ENCODE measurements around the gene SLC6A13.

SLC6A13 gene

DNA sequence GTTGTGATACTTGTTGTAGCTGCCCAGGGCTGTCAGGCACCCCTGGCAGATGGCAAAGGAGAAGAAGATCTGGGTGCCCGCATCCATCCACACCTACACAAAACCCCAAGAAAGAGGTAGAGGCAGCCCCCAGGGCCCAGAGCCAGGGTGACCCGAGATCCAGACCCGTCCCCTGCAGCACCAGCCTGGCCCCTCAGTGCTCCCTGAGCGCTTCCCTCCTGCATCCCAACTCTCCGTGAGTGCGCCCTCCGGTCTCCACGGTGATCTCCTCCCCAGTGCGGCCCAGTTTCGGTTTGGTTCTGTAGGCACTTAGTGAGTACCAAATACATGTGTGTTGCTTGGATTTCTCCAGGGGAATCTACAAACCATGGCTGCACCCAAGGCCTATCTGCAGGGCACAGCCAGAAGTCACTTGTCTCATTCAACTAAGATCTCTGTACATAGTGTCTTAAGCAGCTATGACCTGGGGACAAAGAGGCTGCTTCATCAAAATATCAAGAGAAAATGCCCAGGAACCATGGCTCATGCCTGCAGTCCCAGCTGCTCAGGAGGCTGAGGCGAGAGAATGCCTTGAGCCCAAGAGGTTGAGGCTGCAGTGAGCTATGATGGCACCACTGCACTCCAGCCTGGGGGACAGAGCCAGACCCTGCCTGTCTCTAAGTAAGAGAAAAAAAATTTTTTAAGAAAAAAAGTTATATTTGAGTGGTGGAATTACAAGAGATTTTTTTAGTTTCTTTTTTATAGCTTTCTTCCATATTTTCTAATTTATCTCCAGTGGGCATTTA, 64.5 kb downstream of the SLC6A13 start:
- peaks cover 7% of the 10 kb centered on the region for H3K9me3 Mint-ChIP-seq
- no peak overlapping the region for H3K27ac Mint-ChIP-seq
- peaks cover 45% of the 10 kb centered on the region for H3K4me1 Mint-ChIP-seq
- H3K27me3 Mint-ChIP-seq (ENCODE audit: low read depth, poor library complexity): peaks cover 83% of the 10 kb centered on the region
- H3K36me3 Mint-ChIP-seq (ENCODE audit: low read depth): no peaks in the 10 kb centered on the region
- H3K4me3 Mint-ChIP-seq: no peak overlapping the region
- DNase-seq: no peak
- TF ChIP-seq, protein P1, sequence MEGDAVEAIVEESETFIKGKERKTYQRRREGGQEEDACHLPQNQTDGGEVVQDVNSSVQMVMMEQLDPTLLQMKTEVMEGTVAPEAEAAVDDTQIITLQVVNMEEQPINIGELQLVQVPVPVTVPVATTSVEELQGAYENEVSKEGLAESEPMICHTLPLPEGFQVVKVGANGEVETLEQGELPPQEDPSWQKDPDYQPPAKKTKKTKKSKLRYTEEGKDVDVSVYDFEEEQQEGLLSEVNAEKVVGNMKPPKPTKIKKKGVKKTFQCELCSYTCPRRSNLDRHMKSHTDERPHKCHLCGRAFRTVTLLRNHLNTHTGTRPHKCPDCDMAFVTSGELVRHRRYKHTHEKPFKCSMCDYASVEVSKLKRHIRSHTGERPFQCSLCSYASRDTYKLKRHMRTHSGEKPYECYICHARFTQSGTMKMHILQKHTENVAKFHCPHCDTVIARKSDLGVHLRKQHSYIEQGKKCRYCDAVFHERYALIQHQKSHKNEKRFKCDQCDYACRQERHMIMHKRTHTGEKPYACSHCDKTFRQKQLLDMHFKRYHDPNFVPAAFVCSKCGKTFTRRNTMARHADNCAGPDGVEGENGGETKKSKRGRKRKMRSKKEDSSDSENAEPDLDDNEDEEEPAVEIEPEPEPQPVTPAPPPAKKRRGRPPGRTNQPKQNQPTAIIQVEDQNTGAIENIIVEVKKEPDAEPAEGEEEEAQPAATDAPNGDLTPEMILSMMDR (IDR thresholded peaks at IDR 0.05): no peak

DNA sequence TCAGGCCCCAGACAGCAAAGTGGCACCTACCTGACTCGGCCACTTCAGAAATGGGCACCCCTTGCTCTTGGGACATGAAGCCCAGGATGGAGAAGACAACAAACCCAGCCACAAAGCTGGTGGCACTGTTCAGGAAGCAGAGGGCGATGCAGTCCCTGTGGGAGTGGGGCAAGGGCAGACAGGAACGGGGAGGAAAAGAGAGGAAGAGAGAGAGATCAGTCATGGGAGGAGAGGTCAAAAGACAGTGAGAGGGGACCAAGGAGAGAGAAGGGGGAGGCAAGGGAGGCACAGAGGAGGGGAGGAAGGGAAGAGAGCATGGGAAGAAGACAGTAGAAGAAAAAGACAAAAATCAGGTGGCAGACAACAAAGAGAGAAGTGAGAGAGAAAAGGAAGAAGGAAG, 65.3 kb downstream of the SLC6A13 start:
- H3K9me3 Mint-ChIP-seq: peaks cover 3% of the 10 kb centered on the region
- TF ChIP-seq, protein P1 (IDR thresholded peaks at IDR 0.05): no peak
- H3K27me3 Mint-ChIP-seq (ENCODE audit: low read depth, poor library complexity): peaks cover 78% of the 10 kb centered on the region
- H3K4me1 Mint-ChIP-seq: peaks cover 47% of the 10 kb centered on the region
- no peak overlapping the region for H3K4me3 Mint-ChIP-seq
- H3K27ac Mint-ChIP-seq: no peak overlapping the region
- H3K36me3 Mint-ChIP-seq (ENCODE audit: low read depth): no peaks in the 10 kb centered on the region
- no peak for DNase-seq

DNA sequence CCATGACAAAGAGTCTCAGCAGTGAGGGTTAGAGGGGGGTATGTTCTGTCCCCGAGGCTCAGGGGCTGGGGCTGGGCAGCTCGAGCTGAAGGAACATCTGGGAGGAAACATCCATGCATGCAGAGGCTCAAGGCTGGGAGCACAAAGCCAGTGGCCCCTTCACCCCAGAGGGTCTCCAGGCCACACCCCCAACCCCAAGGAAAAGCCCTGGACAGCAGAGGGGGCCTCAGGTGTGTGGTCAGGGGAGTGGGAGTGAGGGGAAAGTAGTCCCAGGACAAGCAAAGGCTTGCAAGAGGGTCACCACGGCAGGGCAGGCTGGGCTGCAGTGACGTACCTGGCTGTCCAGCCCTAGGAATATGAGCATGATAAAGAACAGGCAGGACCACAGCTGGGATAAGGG, 66.2 kb downstream of the SLC6A13 start:
- H3K4me3 Mint-ChIP-seq: no peak overlapping the region
- peaks cover 44% of the 10 kb centered on the region for H3K4me1 Mint-ChIP-seq
- H3K27ac Mint-ChIP-seq: no peak overlapping the region
- TF ChIP-seq, protein P1 (IDR thresholded peaks at IDR 0.05): no peak
- peaks cover 3% of the 10 kb centered on the region for H3K9me3 Mint-ChIP-seq
- H3K36me3 Mint-ChIP-seq (ENCODE audit: low read depth): no peaks in the 10 kb centered on the region
- no peak for DNase-seq
- peaks cover 76% of the 10 kb centered on the region for H3K27me3 Mint-ChIP-seq (ENCODE audit: low read depth, poor library complexity)

DNA sequence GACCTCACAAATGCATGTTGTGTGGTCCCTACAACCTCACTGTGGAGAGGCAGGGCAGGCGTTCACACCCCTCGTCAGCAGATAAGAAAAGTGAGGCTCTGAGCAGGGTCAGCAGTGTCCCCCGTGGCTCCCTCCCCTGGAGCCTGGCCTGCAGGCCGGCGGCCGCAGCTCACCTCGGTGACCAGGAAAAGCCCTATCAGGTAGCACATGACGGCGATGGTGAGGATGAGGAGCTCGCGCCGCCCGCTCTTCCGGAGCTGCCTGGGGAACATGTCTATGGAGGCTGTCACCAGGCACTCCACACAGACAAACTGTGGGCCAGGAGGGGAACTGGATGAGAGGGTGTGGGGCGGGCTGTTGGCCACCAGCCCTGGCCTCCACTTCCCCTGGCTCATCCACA, 66.7 kb downstream of the SLC6A13 start:
- no peaks in the 10 kb centered on the region for H3K36me3 Mint-ChIP-seq (ENCODE audit: low read depth)
- TF ChIP-seq, protein P1 (IDR thresholded peaks at IDR 0.05): no peak
- no peak overlapping the region for H3K27ac Mint-ChIP-seq
- H3K4me3 Mint-ChIP-seq: no peak overlapping the region
- DNase-seq: no peak
- peaks cover 76% of the 10 kb centered on the region for H3K27me3 Mint-ChIP-seq (ENCODE audit: low read depth, poor library complexity)
- H3K4me1 Mint-ChIP-seq: peaks cover 41% of the 10 kb centered on the region
- peaks cover 3% of the 10 kb centered on the region for H3K9me3 Mint-ChIP-seq

DNA sequence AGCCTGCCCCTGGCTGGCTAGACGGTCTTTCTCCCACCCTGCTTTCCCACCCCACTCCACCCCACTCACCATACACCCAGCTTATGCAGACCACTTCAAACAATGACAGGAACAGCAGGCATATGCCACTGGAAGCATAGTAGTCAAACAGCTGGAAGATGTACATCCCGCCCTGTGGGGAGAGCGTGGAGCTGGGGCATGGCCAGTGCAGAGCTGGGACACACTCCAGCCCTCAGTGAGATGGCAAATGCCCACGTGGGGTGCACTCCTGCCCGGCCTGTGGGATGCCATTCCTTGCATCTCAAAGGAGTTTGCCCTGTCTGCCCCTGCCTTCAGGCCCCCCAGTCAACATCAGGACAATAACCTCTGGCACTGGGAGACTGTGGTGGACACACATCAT, 67.5 kb downstream of the SLC6A13 start:
- no peak overlapping the region for H3K4me3 Mint-ChIP-seq
- no peak for DNase-seq
- peaks cover 73% of the 10 kb centered on the region for H3K27me3 Mint-ChIP-seq (ENCODE audit: low read depth, poor library complexity)
- H3K4me1 Mint-ChIP-seq: peaks cover 34% of the 10 kb centered on the region
- H3K9me3 Mint-ChIP-seq: peaks cover 3% of the 10 kb centered on the region
- H3K27ac Mint-ChIP-seq: no peak overlapping the region
- TF ChIP-seq, protein P1 (IDR thresholded peaks at IDR 0.05): no peak
- H3K36me3 Mint-ChIP-seq (ENCODE audit: low read depth): no peaks in the 10 kb centered on the region

DNA sequence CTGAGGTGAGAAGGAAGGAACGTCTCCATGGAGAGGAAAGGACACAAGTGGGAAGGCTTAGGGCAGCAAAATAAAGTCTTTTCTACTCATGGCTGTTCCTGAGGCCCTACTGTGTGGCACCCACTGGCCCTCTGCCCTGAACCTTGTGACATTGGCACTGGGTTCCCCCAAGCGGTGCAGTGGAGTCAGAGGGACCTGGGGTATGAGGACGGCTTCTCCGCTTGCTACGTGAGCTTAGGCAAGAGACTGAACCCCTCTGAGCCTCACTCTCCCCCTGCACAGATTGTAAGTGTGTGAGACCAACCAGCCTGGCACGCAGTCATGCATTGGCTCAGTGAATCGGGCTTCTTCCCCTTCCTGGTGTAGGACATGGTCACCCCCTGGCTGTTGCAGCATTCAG, 68.4 kb downstream of the SLC6A13 start:
- Mint-ChIP-seq H3K36me3 (ENCODE audit: low read depth) (no peaks in the 10 kb centered on the region), H3K9me3 (peaks cover 3% of the 10 kb centered on the region), H3K4me1 (peaks cover 35% of the 10 kb centered on the region), H3K4me3 (no peak overlapping the region), H3K27ac (no peak overlapping the region), H3K27me3 (ENCODE audit: low read depth, poor library complexity) (peaks cover 73% of the 10 kb centered on the region)
- no peak for DNase-seq
- TF ChIP-seq, protein P1 (IDR thresholded peaks at IDR 0.05): no peak
